Myocyte (in vitro differentiated cells): ENCODE results near the gene ITGB2. TPM values are rescaled to one million over a fixed set of nuclear protein-coding genes. Genes with fewer than 3 reads are reported as not detected.

Experiments used
- DNase-seq: peaks from one replicate; pipeline ENCODE4 v3.0.0-alpha.2; 2012; ENCODE audit warnings: low read depth
- polyA plus RNA-seq: library from polyadenylated mRNA; unstranded; fragments of >200 nt; gene quantifications from one replicate; pipeline ENCODE4 v1.2.1, GENCODE V29; 2012; ENCODE audit warnings: missing spikeins
- total RNA-seq: library from RNA; depleted of rRNA; stranded (reverse); fragments of >200 nt; gene quantifications from 2 replicates; pipeline ENCODE4 v1.2.3, GENCODE V29; 2014

ITGB2 gene
- 2.2 and 3.2 TPM in 2 replicates for total RNA-seq
- 19.1 TPM for polyA plus RNA-seq

- no peak for DNase-seq
Observed at GRCh38 chr21:44920694-44921604, at the start of gene ITGB2. Gene ITGB2 (minus strand): TSS chr21:44920899. CDS start chr21:44910782, 10,117 bp downstream.

DNA sequence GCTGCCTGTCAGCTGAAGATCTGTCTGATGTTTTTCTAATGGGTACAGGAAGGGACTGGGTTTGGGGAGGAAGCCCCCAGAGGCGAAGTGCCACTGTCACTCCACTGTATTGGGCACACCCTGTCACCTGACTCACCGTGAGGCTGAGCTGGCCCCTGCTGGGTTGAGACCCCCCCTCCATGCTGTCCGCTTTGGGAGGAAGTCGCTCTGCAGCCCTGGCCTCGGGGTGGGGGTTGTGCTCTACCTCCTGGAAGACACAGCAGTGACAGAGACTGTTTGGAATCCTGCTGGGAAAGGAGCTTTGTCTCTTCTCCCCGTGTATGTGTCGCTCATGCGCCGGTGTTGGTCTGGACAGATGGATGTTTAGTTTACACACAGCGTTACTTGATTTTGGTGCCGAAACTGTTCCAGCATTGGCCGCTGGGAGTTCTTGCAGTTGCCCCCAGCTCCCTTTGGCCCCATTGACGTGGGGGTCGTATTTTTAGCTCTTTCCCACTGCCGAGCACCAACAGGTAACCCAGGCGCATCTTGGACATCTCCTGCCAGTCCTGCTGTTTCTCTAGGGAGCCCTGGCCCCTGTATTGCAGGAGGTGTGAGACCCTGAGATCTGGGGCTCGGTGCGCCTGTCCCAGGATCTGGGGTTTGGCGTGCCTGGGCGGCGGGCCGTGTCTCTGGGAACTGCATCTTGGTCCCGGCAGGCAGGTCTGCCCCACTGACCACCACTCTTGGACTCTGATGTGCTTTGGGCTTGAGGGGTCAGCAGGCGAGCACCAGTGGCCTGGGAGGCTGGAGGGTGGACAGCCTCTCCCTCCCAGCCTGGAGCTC is 49.4 kb upstream of the ITGB2 start:
- DNase-seq: no peak

DNA sequence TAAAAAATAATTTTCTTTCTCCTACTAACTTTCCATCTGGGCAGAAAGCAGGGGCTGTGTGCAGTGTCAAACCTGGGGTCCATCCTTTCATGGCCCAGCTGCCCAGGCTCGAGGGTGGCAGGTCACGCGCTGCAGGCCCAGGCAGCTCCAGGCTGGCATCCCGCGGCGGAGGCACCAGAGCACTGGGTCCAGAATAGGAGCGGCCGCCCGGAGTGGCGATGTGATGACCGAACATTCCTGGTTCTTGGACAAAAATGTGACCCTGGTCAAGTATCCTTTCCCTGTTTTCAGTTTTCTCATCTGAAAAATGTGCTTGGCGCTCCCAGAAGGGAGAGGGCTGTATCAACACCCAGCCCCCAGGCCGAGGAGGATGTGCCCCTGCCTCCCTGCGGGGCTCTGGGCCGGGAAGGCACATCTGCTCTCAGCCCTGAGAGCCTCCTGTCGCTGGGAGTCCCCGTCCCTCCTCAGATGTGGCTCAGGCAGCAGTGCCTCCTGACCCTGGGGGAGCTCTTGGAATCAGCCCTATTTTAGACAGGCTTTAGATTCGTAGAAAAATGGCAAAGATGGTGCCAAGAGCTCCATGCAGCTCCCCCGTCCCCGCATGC is 48.5 kb upstream of the ITGB2 start:
- no peak for DNase-seq

DNA sequence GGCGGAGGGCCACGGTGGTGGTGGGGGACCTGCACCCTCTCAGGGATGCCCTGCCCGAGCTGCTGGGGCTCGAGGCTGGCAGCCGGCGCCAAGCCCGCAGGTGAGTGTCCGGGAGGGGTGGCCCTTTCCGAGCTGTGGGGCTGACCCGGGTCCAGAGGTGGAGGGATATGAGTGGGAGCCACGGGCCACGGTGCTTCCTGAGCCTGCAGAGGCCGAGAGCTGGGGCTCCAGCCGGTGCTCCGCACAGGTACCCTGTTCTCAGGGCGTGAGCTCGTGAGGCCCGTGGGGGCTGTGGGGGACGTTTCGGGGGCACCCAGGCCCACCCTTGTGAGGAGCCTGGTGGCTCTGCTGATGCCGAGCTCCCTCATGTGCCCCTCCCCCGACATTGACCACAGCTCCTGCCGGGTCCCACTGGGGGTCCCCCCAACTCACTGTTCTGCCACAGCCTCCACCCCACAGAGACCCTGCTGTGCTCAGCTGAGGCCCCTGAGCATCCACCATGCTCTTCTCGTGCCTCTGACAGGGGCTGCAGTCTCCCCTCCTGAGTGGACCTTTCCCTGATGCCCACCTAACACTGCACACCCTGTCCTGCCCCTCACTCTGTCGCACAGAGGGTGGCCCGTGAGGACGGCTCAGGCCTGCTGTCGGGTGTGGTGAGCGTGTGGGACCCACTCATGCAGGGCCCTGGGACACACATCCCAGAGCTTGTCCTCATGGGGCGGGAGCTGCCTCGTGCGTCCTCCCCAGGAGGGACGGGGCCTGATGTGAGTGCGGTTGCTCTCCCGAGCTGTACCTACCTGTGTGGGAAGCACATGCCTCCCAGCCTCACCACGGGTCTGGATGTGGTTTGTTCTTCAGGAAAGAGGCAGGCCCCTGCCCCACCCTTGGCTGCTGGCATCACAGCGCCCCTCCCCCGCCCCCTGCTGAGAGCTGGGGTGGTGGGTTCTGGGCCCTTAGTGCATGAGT is 46.7 kb upstream of the ITGB2 start:
- no peak for DNase-seq

DNA sequence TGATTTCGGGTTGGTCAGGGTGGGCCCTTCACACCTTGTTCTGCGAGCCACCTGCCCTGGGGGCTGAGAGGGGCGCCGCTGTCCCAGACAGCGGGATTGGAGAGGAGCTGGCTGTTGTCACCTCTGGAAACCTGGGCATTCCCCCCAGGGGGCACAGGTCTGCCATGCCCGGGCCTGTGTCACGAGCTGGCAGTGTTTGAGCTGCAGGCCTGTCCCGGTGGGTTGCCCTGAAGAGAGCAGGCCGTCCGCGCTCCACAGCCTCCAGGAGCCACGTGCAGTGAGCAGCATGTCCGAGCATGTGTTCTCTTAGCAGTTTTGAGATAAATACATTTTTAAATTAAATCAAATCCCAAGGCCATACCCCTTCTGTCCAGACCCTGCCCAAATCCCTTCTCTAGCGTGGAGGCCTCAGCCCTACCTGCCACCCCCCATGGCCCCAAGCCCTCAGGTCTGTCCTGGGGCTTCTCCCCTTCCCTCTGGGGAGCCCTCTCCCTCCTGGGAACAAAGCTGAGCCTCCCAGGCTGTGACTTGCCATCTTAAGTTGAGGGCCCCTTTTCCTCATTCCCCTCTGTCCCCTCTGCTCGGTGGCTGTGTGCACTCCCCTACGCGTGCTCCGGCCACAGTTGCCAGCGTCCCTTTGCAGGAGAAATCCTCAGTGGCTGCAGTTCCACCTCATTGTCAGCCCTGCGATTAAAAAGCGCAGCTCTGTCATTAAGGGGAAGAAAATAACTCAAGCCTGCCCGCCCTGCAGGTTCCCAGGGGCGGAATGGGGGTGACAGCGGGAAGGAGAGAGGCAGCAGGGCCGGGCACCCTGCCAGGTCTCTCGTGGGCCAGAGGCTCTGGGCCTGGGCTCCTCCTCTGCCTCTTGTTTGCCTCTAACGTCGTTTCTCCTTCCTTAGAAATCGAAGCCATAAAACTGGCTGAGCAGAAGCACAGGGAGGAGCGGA is 45.7 kb upstream of the ITGB2 start:
- DNase-seq: no peak

DNA sequence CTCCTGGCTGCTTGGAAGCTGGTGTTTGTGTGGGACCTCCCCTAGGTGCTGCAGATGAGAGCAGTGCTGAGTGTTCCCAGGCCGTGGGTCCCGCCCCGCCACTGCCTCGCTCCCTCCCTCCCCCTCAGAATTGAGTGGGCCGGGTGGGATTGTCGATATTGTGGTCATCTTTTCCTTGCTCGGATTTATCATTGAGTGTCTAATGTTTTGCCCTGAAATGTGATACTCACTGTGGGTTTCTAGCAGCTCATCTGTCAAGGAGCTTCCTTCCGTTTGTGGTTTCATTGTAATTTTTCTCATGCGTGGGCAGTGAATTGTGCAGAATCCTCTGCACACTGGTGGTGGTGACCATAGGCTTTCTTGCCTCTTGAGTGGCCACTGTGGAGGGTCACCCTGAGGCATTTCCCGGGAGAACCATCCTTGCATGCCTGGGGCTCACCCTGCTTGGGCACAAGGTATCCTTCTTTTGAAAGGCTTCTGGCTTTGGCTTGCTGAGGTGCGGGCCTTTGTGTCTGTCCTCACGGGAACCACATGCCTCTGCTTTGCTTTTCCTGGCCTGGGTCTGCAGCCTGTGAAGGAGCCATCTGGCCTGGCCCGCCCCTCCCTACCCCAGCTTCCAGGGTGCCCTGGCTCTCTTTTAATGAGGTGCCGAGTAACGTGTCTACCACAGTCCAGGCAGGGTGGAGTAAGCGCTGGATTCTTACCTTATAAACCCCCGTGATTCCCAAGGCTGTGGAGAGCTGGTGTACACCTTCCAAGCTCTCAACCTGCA is 44.7 kb upstream of the ITGB2 start:
- peak; percentile 84 for DNase-seq

- DNase-seq: no peak
Observed at GRCh38 chr21:44964381-44964780, 43.7 kb upstream of the ITGB2 start.

GRCh38 chr21:44962403-44962966 is 41.8 kb upstream of the ITGB2 start:
- peak; percentile 85 for DNase-seq

GRCh38 chr21:44960141-44961092 is 39.7 kb upstream of the ITGB2 start:
- DNase-seq: no peak

DNA sequence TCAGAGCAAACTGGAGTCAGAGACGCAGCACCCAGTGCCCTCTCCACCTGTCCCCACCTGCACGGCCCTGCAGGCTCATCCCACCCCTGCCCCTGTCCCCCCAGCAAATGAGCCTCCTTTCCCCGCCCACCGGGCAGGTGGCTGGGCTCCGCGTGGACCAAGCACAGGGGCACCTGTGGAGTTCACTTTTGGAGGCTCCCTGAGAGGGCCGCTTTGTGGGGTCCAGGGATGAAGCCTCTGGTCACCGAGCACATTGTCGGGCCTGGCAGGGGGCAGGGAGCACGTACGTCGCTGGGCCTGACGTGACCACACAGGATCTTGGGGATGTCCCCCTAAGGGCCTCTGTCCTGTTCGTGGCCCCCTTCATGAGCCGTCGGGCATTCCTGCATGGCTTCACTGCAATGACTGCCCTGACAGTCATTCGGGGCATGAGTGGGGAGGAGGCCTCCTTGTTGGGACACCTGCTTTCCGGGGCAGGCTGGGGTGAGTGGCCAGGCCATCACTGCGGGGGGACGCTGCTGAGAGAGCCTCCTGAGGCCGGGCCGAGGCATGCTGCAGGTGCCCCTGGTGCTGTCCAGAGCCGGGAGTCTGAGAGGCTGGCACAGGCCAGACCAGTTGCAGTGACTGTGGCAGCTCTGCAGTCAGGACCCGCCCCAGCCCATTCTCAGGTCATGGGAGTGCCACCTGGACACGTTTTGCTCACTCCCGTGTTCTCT is 38.8 kb upstream of the ITGB2 start:
- DNase-seq: no peak

- peak; percentile 66 for DNase-seq
Observed at GRCh38 chr21:44958471-44959191, 37.9 kb upstream of the ITGB2 start.

GRCh38 chr21:44957901-44958451 is 37.3 kb upstream of the ITGB2 start:
- no peak for DNase-seq

GRCh38 chr21:44957047-44957831 is 36.5 kb upstream of the ITGB2 start:
- no peak for DNase-seq

GRCh38 chr21:44956356-44957046 is 35.8 kb upstream of the ITGB2 start:
- DNase-seq: no peak
